Activated B cell treated with CpG ODN at 0.5 μM for 24 hours (primary cell): ENCODE data around the gene CHCHD6. TPM values are rescaled to one million over a fixed set of nuclear protein-coding genes. Genes with fewer than 3 reads are reported as not detected.

Experiments used
- ATAC-seq: fragments of 200-7000 bp; cut with Tn5 transposase; one replicate; pipeline ENCODE4 v1.10.0; 2021; ENCODE audit warnings: low read depth, mild to moderate bottlenecking, moderate library complexity
- CTCF ChIA-PET: fragments of 350-600 bp; sonication (Branson Sonifier 250); formaldehyde crosslinking; loops from one replicate; lab custom pipeline; 2021; ENCODE audit warnings: antibody characterized with exemption; lab: Charles Lee
- POLR2A ChIA-PET: fragments of 350-600 bp; sonication (Branson Sonifier 250); formaldehyde crosslinking; loops from one replicate; lab custom pipeline; 2021; ENCODE audit warnings: antibody characterized with exemption; lab: Charles Lee
- DNase-seq: peaks from one replicate; pipeline ENCODE4 v3.0.0; 2022
- H3K27ac Mint-ChIP-seq: one replicate; pipeline ENCODE4 v1.8.0; 2020; ENCODE audit warnings: mixed read lengths
- H3K27me3 Mint-ChIP-seq: one replicate; pipeline ENCODE4 v1.8.0; 2021; ENCODE audit warnings: mixed read lengths
- H3K36me3 Mint-ChIP-seq: one replicate; pipeline ENCODE4 v1.8.0; 2021; ENCODE audit warnings: low read depth, mixed read lengths
- H3K4me1 Mint-ChIP-seq: one replicate; pipeline ENCODE4 v1.8.0; 2021; ENCODE audit warnings: mixed read lengths
- H3K4me3 Mint-ChIP-seq: one replicate; pipeline ENCODE4 v1.8.0; 2020; ENCODE audit warnings: mild to moderate bottlenecking, mixed read lengths
- H3K9me3 Mint-ChIP-seq: one replicate; pipeline ENCODE4 v1.8.0; 2020; ENCODE audit warnings: mixed read lengths
- intact Hi-C: fragments of 100-400 bp; cut with micrococcal nuclease; formaldehyde crosslinking; loops from one replicate; pipeline ENCODE4 v1.15.1; 2024
- total RNA-seq: library from RNA; stranded (reverse); gene quantifications from 2 replicates; pipeline ENCODE4 v1.2.3, GENCODE V29; 2022
- TF ChIP-seq, protein P1 (sequence below): fragments of 200-600 bp; IDR thresholded peaks from one replicate; pipeline ENCODE4 v1.8.0; 2022; ENCODE audit warnings: antibody characterized with exemption, mild to moderate bottlenecking

The CHCHD6 gene
- total RNA-seq, 1 donor from 2014 or later, result 10.0 TPM

DNA sequence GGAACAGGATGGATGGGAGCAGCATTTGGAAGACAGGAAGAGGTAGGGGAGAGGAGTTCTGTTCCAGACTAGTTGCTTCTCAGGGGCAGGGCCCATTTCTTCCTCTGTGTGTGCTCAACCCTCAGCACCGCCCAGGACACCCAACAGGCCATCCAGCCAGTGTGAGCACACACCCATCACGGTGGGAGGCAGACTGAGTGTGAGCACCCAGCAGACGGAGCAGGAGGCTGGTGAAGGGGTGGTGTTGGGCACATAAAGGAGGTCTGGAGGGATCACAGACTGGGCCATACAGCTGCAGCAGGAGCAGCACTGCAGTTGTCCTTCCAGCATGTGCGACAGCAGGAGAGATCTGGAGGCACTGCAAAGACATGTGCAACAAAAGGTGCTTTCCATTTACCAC, 190.4 kb downstream of the CHCHD6 start:
- H3K36me3 Mint-ChIP-seq, result no peaks in the 10 kb centered on the region
- no peak overlapping the region for H3K27ac Mint-ChIP-seq
- no peak overlapping the region for H3K4me3 Mint-ChIP-seq
- POLR2A ChIA-PET, result no interaction called here
- ATAC-seq (no peak), DNase-seq (no peak)
- TF ChIP-seq, protein P1, sequence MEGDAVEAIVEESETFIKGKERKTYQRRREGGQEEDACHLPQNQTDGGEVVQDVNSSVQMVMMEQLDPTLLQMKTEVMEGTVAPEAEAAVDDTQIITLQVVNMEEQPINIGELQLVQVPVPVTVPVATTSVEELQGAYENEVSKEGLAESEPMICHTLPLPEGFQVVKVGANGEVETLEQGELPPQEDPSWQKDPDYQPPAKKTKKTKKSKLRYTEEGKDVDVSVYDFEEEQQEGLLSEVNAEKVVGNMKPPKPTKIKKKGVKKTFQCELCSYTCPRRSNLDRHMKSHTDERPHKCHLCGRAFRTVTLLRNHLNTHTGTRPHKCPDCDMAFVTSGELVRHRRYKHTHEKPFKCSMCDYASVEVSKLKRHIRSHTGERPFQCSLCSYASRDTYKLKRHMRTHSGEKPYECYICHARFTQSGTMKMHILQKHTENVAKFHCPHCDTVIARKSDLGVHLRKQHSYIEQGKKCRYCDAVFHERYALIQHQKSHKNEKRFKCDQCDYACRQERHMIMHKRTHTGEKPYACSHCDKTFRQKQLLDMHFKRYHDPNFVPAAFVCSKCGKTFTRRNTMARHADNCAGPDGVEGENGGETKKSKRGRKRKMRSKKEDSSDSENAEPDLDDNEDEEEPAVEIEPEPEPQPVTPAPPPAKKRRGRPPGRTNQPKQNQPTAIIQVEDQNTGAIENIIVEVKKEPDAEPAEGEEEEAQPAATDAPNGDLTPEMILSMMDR, result no peak
- H3K4me1 Mint-ChIP-seq, result no peaks in the 10 kb centered on the region
- H3K27me3 Mint-ChIP-seq, result peaks cover 5% of the 10 kb centered on the region
- intact Hi-C loops, result no loop called here
- CTCF ChIA-PET, result no interaction called here
- no peaks in the 10 kb centered on the region for H3K9me3 Mint-ChIP-seq

DNA sequence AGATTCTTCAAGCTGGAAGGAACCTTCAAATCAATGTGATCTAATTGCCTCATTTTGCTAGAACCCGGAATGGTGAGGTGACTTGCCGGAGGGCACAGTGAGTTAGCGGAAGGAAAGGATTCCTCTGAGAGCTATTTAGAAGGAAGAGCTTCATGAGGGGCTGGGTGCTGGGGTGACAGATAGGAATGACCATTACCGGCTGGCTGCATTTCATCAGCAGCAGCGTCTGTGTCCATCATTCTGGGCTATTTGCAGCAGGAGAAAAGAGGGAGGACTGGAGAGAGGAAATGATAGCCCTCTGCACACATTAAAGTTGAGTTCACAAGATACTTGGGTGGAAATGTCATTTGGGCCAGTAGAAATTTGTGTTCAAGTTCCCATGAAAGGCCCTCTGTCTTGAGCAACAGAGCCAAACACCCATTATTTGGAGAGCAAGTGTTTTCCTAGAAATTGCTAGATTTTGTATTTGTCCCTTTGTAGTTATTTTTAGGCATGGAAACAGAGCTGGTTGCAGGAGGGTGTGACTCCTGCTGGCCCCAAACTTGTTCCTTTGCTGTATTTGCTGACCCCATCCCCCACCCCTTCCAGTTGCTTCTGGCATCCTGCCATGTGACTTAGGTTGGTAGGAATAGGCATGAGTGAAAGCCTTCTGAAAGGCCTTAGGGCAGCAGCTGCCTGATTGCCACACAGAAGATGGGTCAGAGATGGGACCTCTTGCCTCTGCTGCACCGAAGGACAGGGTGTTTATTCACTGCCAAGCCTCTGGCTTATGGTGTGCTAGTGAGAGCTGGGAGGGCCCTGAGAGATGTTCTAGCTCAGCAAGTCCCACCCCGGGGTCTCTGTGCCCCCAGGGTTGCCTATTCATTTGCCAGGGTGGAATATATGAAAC, 191.4 kb downstream of the CHCHD6 start:
- TF ChIP-seq, protein P1, result no peak
- H3K9me3 Mint-ChIP-seq, result no peaks in the 10 kb centered on the region
- peaks cover 8% of the 10 kb centered on the region for H3K27me3 Mint-ChIP-seq
- CTCF ChIA-PET, result no interaction called here
- no peak for ATAC-seq
- H3K4me1 Mint-ChIP-seq, result no peaks in the 10 kb centered on the region
- H3K36me3 Mint-ChIP-seq, result no peaks in the 10 kb centered on the region
- DNase-seq, result no peak
- POLR2A ChIA-PET, result no interaction called here
- intact Hi-C loops, result no loop called here
- H3K4me3 Mint-ChIP-seq, result no peak overlapping the region
- no peak overlapping the region for H3K27ac Mint-ChIP-seq

DNA sequence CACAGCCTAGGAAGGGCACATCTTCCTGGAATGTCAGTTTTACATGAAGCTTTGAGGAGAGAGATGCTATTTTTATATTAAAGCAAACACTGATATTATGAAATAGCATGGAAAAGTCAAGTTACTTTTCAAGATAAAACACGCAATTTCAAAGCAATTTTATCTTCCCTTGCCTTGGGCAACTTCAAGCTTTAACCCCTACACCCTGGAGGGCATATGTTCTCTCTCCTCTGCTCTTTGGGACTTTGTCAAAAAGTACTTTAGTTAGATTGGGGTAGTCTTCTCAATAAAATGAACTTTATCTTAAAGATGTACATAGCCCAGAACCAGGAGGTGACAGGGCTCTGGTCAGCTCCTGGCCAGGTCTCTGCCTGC, 192.0 kb downstream of the CHCHD6 start:
- ChIA-PET CTCF (no interaction called here), POLR2A (no interaction called here)
- intact Hi-C loops, result no loop called here
- Mint-ChIP-seq H3K4me1 (no peaks in the 10 kb centered on the region), H3K27me3 (peaks cover 8% of the 10 kb centered on the region), H3K4me3 (no peak overlapping the region), H3K9me3 (no peaks in the 10 kb centered on the region), H3K36me3 (no peaks in the 10 kb centered on the region), H3K27ac (no peak overlapping the region)
- ATAC-seq (no peak), DNase-seq (no peak)
- TF ChIP-seq, protein P1, result no peak

DNA sequence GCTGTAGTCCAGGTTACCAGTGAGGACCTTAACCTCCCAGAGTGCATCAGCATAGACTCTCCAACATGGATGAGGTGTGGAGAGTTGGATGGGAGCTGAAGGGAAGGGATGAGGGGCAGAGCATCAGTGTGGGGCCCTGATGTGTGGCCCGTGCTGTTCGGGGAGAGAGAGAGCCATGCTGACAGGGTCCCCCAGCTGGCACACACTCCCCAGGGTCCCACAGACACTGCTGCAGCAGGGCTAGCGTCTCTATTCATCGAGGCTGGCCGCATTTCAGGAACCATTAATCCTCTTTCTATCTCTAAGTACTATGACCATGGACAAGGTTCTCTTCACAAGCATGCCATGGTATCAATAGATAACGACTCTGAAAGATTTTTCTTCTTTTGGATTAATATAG, 192.9 kb downstream of the CHCHD6 start:
- Mint-ChIP-seq H3K27me3 (peaks cover 13% of the 10 kb centered on the region), H3K4me3 (no peak overlapping the region), H3K36me3 (no peaks in the 10 kb centered on the region), H3K27ac (no peak overlapping the region), H3K4me1 (no peaks in the 10 kb centered on the region), H3K9me3 (no peaks in the 10 kb centered on the region)
- intact Hi-C loops, result no loop called here
- TF ChIP-seq, protein P1, result no peak
- ChIA-PET POLR2A (no interaction called here), CTCF (no interaction called here)
- DNase-seq, result no peak
- no peak for ATAC-seq

DNA sequence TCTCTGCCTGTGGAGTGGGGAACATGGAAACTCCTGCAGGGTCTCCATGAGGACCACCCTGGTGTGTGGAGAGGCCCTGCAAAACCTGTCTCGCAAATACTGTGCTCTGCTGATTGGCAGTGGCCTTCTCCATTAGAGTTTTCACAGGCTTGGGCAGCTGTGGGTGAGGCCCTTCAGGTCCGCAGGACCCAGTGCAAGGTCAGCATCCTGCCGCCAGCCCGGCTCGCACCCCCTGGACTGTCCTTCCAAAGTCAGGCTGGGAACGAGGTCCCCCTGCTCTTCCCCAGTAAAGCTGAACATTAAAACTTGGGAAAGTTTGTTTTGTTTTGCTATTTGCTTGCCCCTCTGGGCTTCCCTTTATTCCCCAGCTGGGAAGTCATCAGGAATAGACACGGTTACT, 193.9 kb downstream of the CHCHD6 start:
- ATAC-seq (no peak), DNase-seq (no peak)
- Mint-ChIP-seq H3K27me3 (peaks cover 15% of the 10 kb centered on the region), H3K9me3 (no peaks in the 10 kb centered on the region), H3K27ac (no peak overlapping the region), H3K4me1 (no peaks in the 10 kb centered on the region), H3K36me3 (no peaks in the 10 kb centered on the region), H3K4me3 (no peak overlapping the region)
- TF ChIP-seq, protein P1, result no peak
- ChIA-PET CTCF (no interaction called here), POLR2A (no interaction called here)
- intact Hi-C loops, result no loop called here
